K562 (cell line): Measurements from ENCODE around the gene SPI1. TPM values are rescaled to one million over a fixed set of nuclear protein-coding genes. Genes with fewer than 3 reads are reported as not detected.

ENCODE experiments used
- ATAC-seq: fragments of 200-7000 bp; cut with Tn5 transposase; 3 replicates; pipeline ENCODE4 v1.9.1; 2020; ENCODE audit warnings: moderate library complexity
- BruUV-seq: library from RNA; stranded (reverse); fragments of 400-500 nt; replicated peaks from 2 replicates; lab custom pipeline; 2021; lab: Mats Ljungman, UMichigan
- CTCF ChIA-PET: fragments of 300-600 bp; formaldehyde crosslinking; extraction: SDS; loops from one replicate; lab custom pipeline; 2021; ENCODE audit warnings: low intra/inter-chr PET ratio; lab: Yijun Ruan, JAX
- POLR2A ChIA-PET: fragments of 300-600, 350-650 bp; sonication (Branson Sonifier 250); formaldehyde crosslinking; extraction: SDS; loops from one replicate; lab custom pipeline; 2021; ENCODE audit warnings: antibody characterized with exemption, inconsistent platforms; lab: Yijun Ruan, JAX
- DNase-seq, 4 experiments: peaks; one replicate each; pipeline versions ENCODE4 v3.0.0 to v3.0.0-alpha.2; 2011 to 2018; ENCODE audit warnings: low spot score in 3 of 4, mixed read lengths in 3 of 4; ENCODE audit errors: extremely low read depth in 1 of 4
- FAIRE-seq: peaks from 2 replicates; lab custom pipeline; 2011; peaks lifted over from hg19 to GRCh38; lab: Jason Lieb, UNC
- H2AFZ ChIP-seq: 2 replicates; pipeline ENCODE4 v1.6.0; 2011; ENCODE audit warnings: low read depth, low read length, control low read depth, inconsistent platforms
- H3K27ac ChIP-seq: fragments of 200-600 bp; 3 replicates; pipeline ENCODE4 v1.8.0; 2011; ENCODE audit warnings: low read depth, mild to moderate bottlenecking, control low read depth, inconsistent platforms, low read length, moderate library complexity, mixed read lengths; ENCODE audit errors: extremely low read depth
- H3K27me3 ChIP-seq, 2 experiments: fragments of 300-600 bp in 1 of 2; 2 replicates in 1 of 2; 3 replicates in 1 of 2; pipeline versions ENCODE4 v1.6.0 to v1.8.0; 2011; ENCODE audit warnings: inconsistent platforms in 2 of 2, low read length in 2 of 2, mild to moderate bottlenecking in 1 of 2, mixed read lengths in 1 of 2, moderate library complexity in 1 of 2; ENCODE audit not compliant: control insufficient read depth in 2 of 2, insufficient read depth in 2 of 2
- H3K36me3 ChIP-seq: fragments of 300-600 bp; 3 replicates; pipeline ENCODE4 v1.8.0; 2011; ENCODE audit warnings: mild to moderate bottlenecking, low read length, inconsistent platforms; ENCODE audit not compliant: control insufficient read depth, insufficient read depth
- H3K4me1 ChIP-seq, 2 experiments: fragments of 200-600 bp in 1 of 2; replicated peaks in 1 of 2; 2 replicates in 1 of 2; 3 replicates in 1 of 2; pipeline versions ENCODE4 v1.5.1 to v1.8.0; 2011; ENCODE audit warnings: inconsistent platforms in 2 of 2, low read length in 2 of 2, mild to moderate bottlenecking in 1 of 2, mixed read lengths in 1 of 2, moderate library complexity in 1 of 2; ENCODE audit not compliant: control insufficient read depth in 2 of 2, insufficient read depth in 2 of 2
- H3K4me2 ChIP-seq: 2 replicates; pipeline ENCODE4 v1.6.1; 2011; ENCODE audit warnings: low read length, control low read depth, inconsistent platforms, mixed read lengths; ENCODE audit not compliant: insufficient read depth
- H3K4me3 ChIP-seq: fragments of 200-600 bp; sonication (generic), shearing (Covaris generic); 2 replicates; pipeline ENCODE4 v1.5.1; 2016; ENCODE audit warnings: control low read depth, inconsistent platforms
- H3K79me2 ChIP-seq: fragments of 200-600 bp; 3 replicates; pipeline ENCODE4 v1.8.0; 2011; ENCODE audit warnings: low read length, inconsistent platforms; ENCODE audit not compliant: control insufficient read depth, insufficient read depth
- H3K9ac ChIP-seq, 2 experiments: 2 replicates each; pipeline versions ENCODE4 v1.6.0 to v1.6.1; 2011; ENCODE audit warnings: low read depth in 2 of 2, low read length in 2 of 2, control low read depth in 1 of 2, inconsistent platforms in 1 of 2, mild to moderate bottlenecking in 1 of 2, mixed read lengths in 1 of 2; ENCODE audit not compliant: insufficient read depth in 1 of 2
- H3K9me1 ChIP-seq: one replicate; pipeline ENCODE4 v1.6.0; 2011; ENCODE audit warnings: inconsistent platforms, mild to moderate bottlenecking, low read length, moderate library complexity; ENCODE audit not compliant: control insufficient read depth, insufficient read depth
- H3K9me3 ChIP-seq: replicated peaks from 2 replicates; pipeline ENCODE4 v1.5.1; 2011; ENCODE audit warnings: low read depth, low read length, inconsistent platforms; ENCODE audit not compliant: control insufficient read depth, insufficient read depth
- H4K20me1 ChIP-seq: replicated peaks from 2 replicates; pipeline ENCODE4 v1.6.1; 2011; ENCODE audit warnings: low read length, inconsistent platforms, mixed read lengths; ENCODE audit not compliant: control insufficient read depth, insufficient read depth
- ZKSCAN3 ChIP-seq: fragments of 250-450 bp; sonication (Bioruptor Pico); IDR thresholded peaks from 2 replicates; pipeline ENCODE4 v1.4.0; 2020
- ZNF507 ChIP-seq: conservative IDR thresholded peaks from 2 replicates; pipeline ENCODE4 v1.6.1; 2017; ENCODE audit warnings: missing genetic modification characterization, missing compliant biosample characterization
- WGBS: fragments of 100-300 bp; shearing (Covaris generic); methylation state at CpG from one replicate; pipeline ENCODE4 v1.1.6; 2016; ENCODE audit warnings: low coverage, mixed read lengths; ENCODE audit not compliant: insufficient coverage; ENCODE audit errors: missing lambda C conversion rate; 5-methylcytosine and 5-hydroxymethylcytosine counted together
- in situ Hi-C: fragments of 300-500 bp; cut with MboI; formaldehyde crosslinking; loops from 4 replicates; pipeline ENCODE4 v1.15.0; 2018; ENCODE audit warnings: inconsistent platforms, mixed read lengths
- intact Hi-C: fragments of 100-400 bp; cut with micrococcal nuclease; formaldehyde crosslinking; loops from 2 replicates; pipeline ENCODE4 v1.14.2; 2022
- polyA plus RNA-seq, 8 experiments: library from polyadenylated mRNA; depleted of rRNA in 4 of 8; stranded (reverse) in 5 of 8; unstranded in 3 of 8; fragments of >200 nt; fragmentation: Nextera tagmentation in 2 of 8; fragmentation: Illumina TruSeq in 1 of 8; extraction: Ambion mirVana in 2 of 8; extraction: Trizol in 1 of 8; gene quantifications; 2 replicates each; pipeline versions ENCODE4 v1.2.1 to v1.2.3, GENCODE V29; 2011 to 2014; ENCODE audit warnings: inconsistent platforms in 1 of 8, missing spikeins in 1 of 8
- total RNA-seq, 7 experiments: library from RNA; depleted of rRNA in 6 of 7; stranded (reverse); fragments of >200 nt in 6 of 7; fragmentation: Illumina TruSeq in 2 of 7; extraction: Trizol in 2 of 7; gene quantifications; 2 replicates each; pipeline versions ENCODE4 v1.2.1 to v1.2.3, GENCODE V29; 2011 to 2021; ENCODE audit warnings: low replicate concordance in 1 of 7
- TF ChIP-seq, protein P1 (sequence below), 2 experiments: fragments of 450-650 bp in 1 of 2; sonication (generic) in 1 of 2; formaldehyde crosslinking in 1 of 2; IDR thresholded peaks; 2 replicates each; pipeline versions ENCODE4 v1.7.1 to v1.9.0; 2016 to 2022; ENCODE audit warnings: inconsistent platforms in 1 of 2, mild to moderate bottlenecking in 1 of 2, missing genetic modification reagents in 1 of 2

The SPI1 gene
- total and polyA plus RNA-seq, 9 of the 15 experiments (the other 6 are each of a cell fraction or from before 2014, with no cell fraction given), result 0.10 to 33.7 (median 10.3) TPM

DNA sequence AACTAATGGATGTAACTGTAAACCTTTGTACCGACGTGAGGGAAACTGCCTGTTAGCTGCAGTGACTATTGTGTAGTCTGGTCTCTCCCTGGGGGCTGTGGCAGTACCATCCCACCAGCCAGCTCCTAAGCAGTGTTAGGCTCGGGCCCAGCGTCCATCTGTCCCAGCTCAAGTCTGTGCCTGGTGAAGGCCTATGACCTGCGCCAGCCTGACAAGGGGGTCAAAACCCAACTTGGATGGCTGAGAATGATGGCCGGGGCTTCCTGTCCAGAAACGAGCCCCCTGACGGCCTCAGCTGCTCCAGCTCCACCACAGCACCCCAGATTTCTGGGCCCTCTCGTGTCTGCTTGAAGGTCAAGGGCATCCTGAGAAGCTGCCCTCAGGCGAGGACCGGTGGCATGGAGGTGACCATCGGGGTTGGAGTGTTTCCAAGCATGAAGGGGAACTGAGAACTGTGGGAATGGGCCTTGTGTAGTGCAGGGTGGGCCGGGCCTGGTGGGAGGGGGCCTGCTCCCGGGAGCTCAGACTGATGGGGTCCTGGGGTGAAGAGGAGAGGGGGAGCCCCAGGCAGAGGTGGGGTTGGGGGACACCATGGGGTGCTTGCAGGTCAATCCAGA is 14.3 kb upstream of the SPI1 start:
- POLR2A ChIA-PET, result interaction anchor here (0.7 to 1.3 kb wide), 4 partner anchors 10 to 447 kb away, joined by 3 to 4 read pairs (median 3); no protein-coding TSS in a partner anchor
- 91% methylated on average over 11 of the region's 14 CpGs for WGBS
- Histone ChIP-seq H2AFZ (peak overlapping the region; percentile 46; the same call in 1 of the 2 replicates), H3K27ac (peak overlapping the region; percentile 87; the same call in 1 of the 3 replicates), H3K9me3 (no peaks in the 10 kb centered on the region), H3K9ac (peak overlapping the region in 1 of 2 experiments; percentile 84; a peak in 2 of 4 replicates), H3K4me1 (peaks cover 40 to 76% of the 10 kb centered on the region in 2 experiments), H3K4me3 (no peak overlapping the region), H4K20me1 (no peaks in the 10 kb centered on the region), H3K36me3 (no peaks in the 10 kb centered on the region), H3K79me2 (no peaks in the 10 kb centered on the region), H3K9me1 (no peaks in the 10 kb centered on the region), H3K27me3 (no peaks in the 10 kb centered on the region), H3K4me2 (no peak overlapping the region)
- FAIRE-seq, result no peak
- in situ Hi-C loops, result no loop called here
- intact Hi-C loops, result no loop called here
- TF ChIP-seq, protein P1, sequence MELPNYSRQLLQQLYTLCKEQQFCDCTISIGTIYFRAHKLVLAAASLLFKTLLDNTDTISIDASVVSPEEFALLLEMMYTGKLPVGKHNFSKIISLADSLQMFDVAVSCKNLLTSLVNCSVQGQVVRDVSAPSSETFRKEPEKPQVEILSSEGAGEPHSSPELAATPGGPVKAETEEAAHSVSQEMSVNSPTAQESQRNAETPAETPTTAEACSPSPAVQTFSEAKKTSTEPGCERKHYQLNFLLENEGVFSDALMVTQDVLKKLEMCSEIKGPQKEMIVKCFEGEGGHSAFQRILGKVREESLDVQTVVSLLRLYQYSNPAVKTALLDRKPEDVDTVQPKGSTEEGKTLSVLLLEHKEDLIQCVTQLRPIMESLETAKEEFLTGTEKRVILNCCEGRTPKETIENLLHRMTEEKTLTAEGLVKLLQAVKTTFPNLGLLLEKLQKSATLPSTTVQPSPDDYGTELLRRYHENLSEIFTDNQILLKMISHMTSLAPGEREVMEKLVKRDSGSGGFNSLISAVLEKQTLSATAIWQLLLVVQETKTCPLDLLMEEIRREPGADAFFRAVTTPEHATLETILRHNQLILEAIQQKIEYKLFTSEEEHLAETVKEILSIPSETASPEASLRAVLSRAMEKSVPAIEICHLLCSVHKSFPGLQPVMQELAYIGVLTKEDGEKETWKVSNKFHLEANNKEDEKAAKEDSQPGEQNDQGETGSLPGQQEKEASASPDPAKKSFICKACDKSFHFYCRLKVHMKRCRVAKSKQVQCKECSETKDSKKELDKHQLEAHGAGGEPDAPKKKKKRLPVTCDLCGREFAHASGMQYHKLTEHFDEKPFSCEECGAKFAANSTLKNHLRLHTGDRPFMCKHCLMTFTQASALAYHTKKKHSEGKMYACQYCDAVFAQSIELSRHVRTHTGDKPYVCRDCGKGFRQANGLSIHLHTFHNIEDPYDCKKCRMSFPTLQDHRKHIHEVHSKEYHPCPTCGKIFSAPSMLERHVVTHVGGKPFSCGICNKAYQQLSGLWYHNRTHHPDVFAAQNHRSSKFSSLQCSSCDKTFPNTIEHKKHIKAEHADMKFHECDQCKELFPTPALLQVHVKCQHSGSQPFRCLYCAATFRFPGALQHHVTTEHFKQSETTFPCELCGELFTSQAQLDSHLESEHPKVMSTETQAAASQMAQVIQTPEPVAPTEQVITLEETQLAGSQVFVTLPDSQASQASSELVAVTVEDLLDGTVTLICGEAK (IDR thresholded peaks at IDR 0.05), result no peak
- TF ChIP-seq, protein P1 (CRISPR knock-in tag; IDR thresholded peaks at IDR 0.05), result no peak
- no peak for TF ChIP-seq ZNF507 (tag)
- TF ChIP-seq ZKSCAN3, result no peak
- peak in 1 of 4 experiments; percentile 13 for DNase-seq
- CTCF ChIA-PET, result no interaction called here
- no TSS peak for BruUV-seq
- no peak for ATAC-seq
